Endothelial cell of umbilical vein (primary cell): ENCODE measurements around the gene PRKAG2. TPM values are rescaled to one million over a fixed set of nuclear protein-coding genes. Genes with fewer than 3 reads are reported as not detected.

Source experiments
- BruUV-seq: library from RNA; stranded (reverse); fragments of 400-500 nt; replicated peaks from 2 replicates; lab custom pipeline; 2021; lab: Mats Ljungman, UMichigan
- CTCF ChIA-PET: fragments of 300-600, 350-600 bp; sonication (Branson Sonifier 250); formaldehyde crosslinking; loops from one replicate; lab custom pipeline; 2021; ENCODE audit warnings: antibody characterized with exemption, inconsistent platforms; lab: Charles Lee
- POLR2A ChIA-PET: fragments of 300-600, 350-600 bp; sonication (Branson Sonifier 250); formaldehyde crosslinking; loops from one replicate; lab custom pipeline; 2021; ENCODE audit warnings: antibody characterized with exemption, inconsistent platforms; lab: Charles Lee
- DNase-seq: peaks from one replicate; pipeline ENCODE4 v3.0.0-alpha.2; 2011; ENCODE audit warnings: low read depth, low spot score
- FAIRE-seq: peaks from 2 replicates; lab custom pipeline; 2011; peaks lifted over from hg19 to GRCh38; lab: Jason Lieb, UNC
- H2AFZ ChIP-seq: 2 replicates; pipeline ENCODE4 v1.6.0; 2012; ENCODE audit warnings: low read depth, low read length, control low read depth, inconsistent platforms
- H3K27ac ChIP-seq: 2 replicates; pipeline ENCODE4 v1.5.1; 2011; ENCODE audit warnings: low read depth, mild to moderate bottlenecking, control low read depth, low read length, moderate library complexity; ENCODE audit not compliant: insufficient read depth
- H3K27me3 ChIP-seq, 2 experiments: 2 replicates each; pipeline versions ENCODE4 v1.6.0 to v1.6.1; 2011; ENCODE audit warnings: low read length in 2 of 2, mixed read lengths in 1 of 2; ENCODE audit not compliant: control insufficient read depth in 2 of 2, insufficient read depth in 2 of 2
- H3K36me3 ChIP-seq, 2 experiments: 2 replicates in 1 of 2; 3 replicates in 1 of 2; pipeline ENCODE4 v1.5.1; 2011; ENCODE audit warnings: low read length in 2 of 2, mild to moderate bottlenecking in 1 of 2, moderate library complexity in 1 of 2; ENCODE audit not compliant: control insufficient read depth in 2 of 2, insufficient read depth in 2 of 2; ENCODE audit errors: extremely low read depth in 1 of 2
- H3K4me1 ChIP-seq: 3 replicates; pipeline ENCODE4 v1.5.1; 2011; ENCODE audit warnings: mild to moderate bottlenecking, low read length; ENCODE audit not compliant: control insufficient read depth, insufficient read depth; ENCODE audit errors: extremely low read depth
- H3K4me2 ChIP-seq: 2 replicates; pipeline ENCODE4 v1.6.1; 2011; ENCODE audit warnings: low read length, control low read depth, mixed read lengths; ENCODE audit not compliant: insufficient read depth
- H3K4me3 ChIP-seq, 3 experiments: fragments of 200-600 bp in 1 of 3; sonication (generic), shearing (Covaris generic) in 1 of 3; replicated peaks in 1 of 3; 2 replicates each; pipeline ENCODE4 v1.5.1; 2011 to 2016; ENCODE audit warnings: control low read depth in 3 of 3, low read length in 3 of 3, mild to moderate bottlenecking in 2 of 3, inconsistent platforms in 1 of 3, low read depth in 1 of 3, moderate library complexity in 1 of 3; ENCODE audit not compliant: insufficient read depth in 1 of 3
- H3K79me2 ChIP-seq: 2 replicates; pipeline ENCODE4 v1.6.0; 2012; ENCODE audit warnings: low read length, inconsistent platforms; ENCODE audit not compliant: control insufficient read depth, insufficient read depth
- H3K9ac ChIP-seq: replicated peaks from 2 replicates; pipeline ENCODE3; 2011; ENCODE audit warnings: low read length, control low read depth; ENCODE audit not compliant: insufficient read depth; ENCODE audit errors: extremely low read depth
- H3K9me1 ChIP-seq: replicated peaks from 3 replicates; pipeline ENCODE4 v1.6.0; 2011; ENCODE audit warnings: mild to moderate bottlenecking, low read length; ENCODE audit not compliant: control insufficient read depth, insufficient read depth; ENCODE audit errors: extremely low read depth
- H3K9me3 ChIP-seq: replicated peaks from 2 replicates; pipeline ENCODE4 v1.5.1; 2012; ENCODE audit warnings: low read length, inconsistent platforms; ENCODE audit not compliant: control insufficient read depth, insufficient read depth
- H4K20me1 ChIP-seq: replicated peaks from 2 replicates; pipeline ENCODE3; 2011; ENCODE audit warnings: mild to moderate bottlenecking, low read length; ENCODE audit not compliant: control insufficient read depth, insufficient read depth; ENCODE audit errors: extremely low read depth
- EZH2 ChIP-seq: IDR thresholded peaks from 2 replicates; pipeline ENCODE4 v1.6.1; 2012; ENCODE audit warnings: borderline replicate concordance, low read depth, mild to moderate bottlenecking, moderate library complexity, low read length, inconsistent platforms; ENCODE audit not compliant: severe bottlenecking
- FOS ChIP-seq: IDR thresholded peaks from 2 replicates; pipeline ENCODE4 v1.6.1; 2011; ENCODE audit warnings: mild to moderate bottlenecking, low read length, moderate library complexity, borderline replicate concordance; ENCODE audit not compliant: insufficient read depth
- GATA2 ChIP-seq: IDR thresholded peaks from 2 replicates; pipeline ENCODE4 v1.7.0; 2011; ENCODE audit warnings: low read depth, mild to moderate bottlenecking, moderate library complexity, mixed read lengths, low read length; ENCODE audit not compliant: insufficient read length, insufficient read depth
- JUN ChIP-seq: IDR thresholded peaks from 2 replicates; pipeline ENCODE4 v1.6.1; 2011; ENCODE audit warnings: borderline replicate concordance, low read depth; ENCODE audit not compliant: insufficient read length, insufficient read depth
- MYC ChIP-seq: IDR thresholded peaks from one replicate; pipeline ENCODE4 v1.6.1; 2011; ENCODE audit warnings: mild to moderate bottlenecking, low read depth, low read length
- POLR2A ChIP-seq: IDR thresholded peaks from 2 replicates; pipeline ENCODE4 v1.6.1; 2012; ENCODE audit warnings: low read depth, mild to moderate bottlenecking, control low read depth, low read length
- POLR2AphosphoS5 ChIP-seq: IDR thresholded peaks from 2 replicates; pipeline ENCODE4 v1.6.1; 2012; ENCODE audit warnings: low read depth, mild to moderate bottlenecking, control low read depth, low read length, moderate library complexity; ENCODE audit not compliant: insufficient read depth
- dilution Hi-C: fragments of 300-500 bp; cut with MboI; formaldehyde crosslinking; loops from one replicate; pipeline ENCODE4 v1.15.0; 2019; ENCODE audit warnings: low sequenced_read_pairs; ENCODE audit not compliant: extremely low pct_ligation_motif_present
- intact Hi-C: fragments of 100-400 bp; cut with micrococcal nuclease; formaldehyde crosslinking; loops from one replicate; pipeline ENCODE4 v1.10.0; 2022
- polyA plus RNA-seq, 4 experiments: library from polyadenylated mRNA; depleted of rRNA in 3 of 4; stranded (reverse) in 3 of 4; unstranded in 1 of 4; fragments of >200 nt; gene quantifications; 2 replicates each; pipeline versions ENCODE4 v1.2.1 to v1.2.3, GENCODE V29; 2011 to 2012; ENCODE audit warnings: missing spikeins in 1 of 4
- total RNA-seq: library from RNA; stranded (reverse); gene quantifications from 2 replicates; pipeline ENCODE4 v1.2.3, GENCODE V29; 2021
- TF ChIP-seq, protein P1 (sequence below): IDR thresholded peaks from 2 replicates; pipeline ENCODE4 v1.6.1; 2011; ENCODE audit not compliant: insufficient read depth, insufficient read length
- TF ChIP-seq, protein P2 (sequence below), 2 donors: IDR thresholded peaks; 1 replicate in 1 of 2; 2 replicates in 1 of 2; pipeline ENCODE4 v1.5.1; 2011; ENCODE audit warnings: low read length in 2 of 2, mild to moderate bottlenecking in 2 of 2, moderate library complexity in 2 of 2, control low read depth in 1 of 2, inconsistent platforms in 1 of 2, low read depth in 1 of 2; ENCODE audit not compliant: insufficient read depth in 1 of 2; ENCODE audit errors: extremely low read depth in 1 of 2

The PRKAG2 gene
- total and polyA plus RNA-seq, 2 donors (not counting 3 experiments of a cell fraction or from before 2014, with no cell fraction given): 19.3 to 51.5 TPM

DNA sequence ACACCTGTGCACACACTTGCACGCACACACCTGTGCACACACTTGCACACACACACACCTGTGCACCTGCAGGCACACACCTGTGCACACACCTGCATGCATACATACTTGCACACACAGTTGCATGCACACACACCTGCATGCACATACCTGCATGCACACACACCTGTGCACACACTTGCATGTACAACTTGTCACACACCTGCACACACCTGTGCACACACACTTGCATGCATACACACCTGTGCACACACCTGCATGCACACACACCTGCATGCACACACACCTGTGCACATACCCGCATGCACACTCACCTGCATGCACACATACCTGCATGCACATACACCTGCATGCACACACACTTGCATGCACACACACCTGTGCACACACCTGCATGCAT is 207.2 kb downstream of the PRKAG2 start:
- ChIA-PET CTCF (interaction anchor here (1.3 kb wide), 1 partner anchor 89 kb away, joined by 3 read pairs; no protein-coding TSS in a partner anchor), POLR2A (no interaction called here)
- DNase-seq: no peak
- intact Hi-C loops (no loop called here), dilution Hi-C loops (no loop called here)
- no peak for TF ChIP-seq GATA2
- no peak for TF ChIP-seq FOS
- TF ChIP-seq POLR2AphosphoS5: no peak
- TF ChIP-seq MYC: no peak
- TF ChIP-seq JUN: no peak
- TF ChIP-seq, protein P1, sequence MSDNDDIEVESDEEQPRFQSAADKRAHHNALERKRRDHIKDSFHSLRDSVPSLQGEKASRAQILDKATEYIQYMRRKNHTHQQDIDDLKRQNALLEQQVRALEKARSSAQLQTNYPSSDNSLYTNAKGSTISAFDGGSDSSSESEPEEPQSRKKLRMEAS: no peak
- TF ChIP-seq, protein P2, sequence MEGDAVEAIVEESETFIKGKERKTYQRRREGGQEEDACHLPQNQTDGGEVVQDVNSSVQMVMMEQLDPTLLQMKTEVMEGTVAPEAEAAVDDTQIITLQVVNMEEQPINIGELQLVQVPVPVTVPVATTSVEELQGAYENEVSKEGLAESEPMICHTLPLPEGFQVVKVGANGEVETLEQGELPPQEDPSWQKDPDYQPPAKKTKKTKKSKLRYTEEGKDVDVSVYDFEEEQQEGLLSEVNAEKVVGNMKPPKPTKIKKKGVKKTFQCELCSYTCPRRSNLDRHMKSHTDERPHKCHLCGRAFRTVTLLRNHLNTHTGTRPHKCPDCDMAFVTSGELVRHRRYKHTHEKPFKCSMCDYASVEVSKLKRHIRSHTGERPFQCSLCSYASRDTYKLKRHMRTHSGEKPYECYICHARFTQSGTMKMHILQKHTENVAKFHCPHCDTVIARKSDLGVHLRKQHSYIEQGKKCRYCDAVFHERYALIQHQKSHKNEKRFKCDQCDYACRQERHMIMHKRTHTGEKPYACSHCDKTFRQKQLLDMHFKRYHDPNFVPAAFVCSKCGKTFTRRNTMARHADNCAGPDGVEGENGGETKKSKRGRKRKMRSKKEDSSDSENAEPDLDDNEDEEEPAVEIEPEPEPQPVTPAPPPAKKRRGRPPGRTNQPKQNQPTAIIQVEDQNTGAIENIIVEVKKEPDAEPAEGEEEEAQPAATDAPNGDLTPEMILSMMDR (IDR thresholded peaks at IDR 0.05; ENCODE audit: extremely low read depth in 1 of 2, insufficient read depth in 1 of 2, low read depth in 1 of 2, low read length in 2 of 2): no peak
- no peak for TF ChIP-seq EZH2
- no peak for TF ChIP-seq POLR2A
- H2AFZ ChIP-seq: no peak overlapping the region
- no peak overlapping the region for H3K27ac ChIP-seq
- H4K20me1 ChIP-seq: no peaks in the 10 kb centered on the region
- FAIRE-seq: no peak
- no peaks in the 10 kb centered on the region for H3K9me3 ChIP-seq
- H3K79me2 ChIP-seq: no peaks in the 10 kb centered on the region
- H3K27me3 ChIP-seq: no peaks in the 10 kb centered on the region
- peaks cover 3% of the 10 kb centered on the region for H3K4me1 ChIP-seq
- no peaks in the 10 kb centered on the region for H3K36me3 ChIP-seq
- BruUV-seq: no TSS peak
- H3K4me2 ChIP-seq: no peak overlapping the region
- no peak overlapping the region for H3K9ac ChIP-seq
- H3K9me1 ChIP-seq: no peaks in the 10 kb centered on the region
- no peak overlapping the region for H3K4me3 ChIP-seq
